Measurements from ENCODE around the gene FHL2.
A peak's percentile ranks its signal among the peaks of the same experiment; 100 is the strongest.

FHL2 gene

GRCh38 chr2:105398336-105399206, at the start of gene FHL2:
TSS of gene FHL2 (minus strand) at chr2:105399051. CDS start at chr2:105386516, 12,535 bp downstream.
- peak; percentile 79 for DNase-seq
- in situ Hi-C loops (cut with MboI; ENCODE audit: low pct_unique_long_range_greater_than_20kb, low sequenced_read_pairs) = no loop called here

- in situ Hi-C loops (cut with MboI; ENCODE audit: low pct_unique_long_range_greater_than_20kb, low sequenced_read_pairs) = no loop called here
- DNase-seq = no peak
These were observed 48.6 kb upstream of the FHL2 start for GRCh38 chr2:105447476-105447875.

DNA sequence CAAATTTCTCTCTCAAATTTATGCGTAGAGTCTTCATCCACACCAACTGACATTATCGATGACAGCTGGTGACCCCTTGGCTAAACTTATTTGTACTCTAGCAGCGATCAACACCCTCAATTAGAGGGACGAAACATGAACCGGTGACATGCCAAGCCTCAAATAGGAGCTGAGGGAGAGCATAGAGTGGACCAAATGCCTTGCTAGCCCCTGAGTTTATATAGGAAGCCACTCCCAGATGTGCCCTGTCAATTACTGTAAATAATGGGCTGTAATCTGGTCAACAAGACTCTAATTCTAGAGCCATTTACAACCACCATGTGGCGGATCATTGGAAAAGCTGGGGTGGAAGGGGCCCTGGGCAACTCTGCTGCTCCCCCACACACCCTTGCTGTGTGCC, 47.6 kb upstream of the FHL2 start:
- in situ Hi-C loops (cut with MboI; ENCODE audit: low pct_unique_long_range_greater_than_20kb, low sequenced_read_pairs) = no loop called here
- no peak for DNase-seq

GRCh38 chr2:105445976-105446375, 47.1 kb upstream of the FHL2 start:
- in situ Hi-C loops (cut with MboI; ENCODE audit: low pct_unique_long_range_greater_than_20kb, low sequenced_read_pairs) = no loop called here
- no peak for DNase-seq

DNA sequence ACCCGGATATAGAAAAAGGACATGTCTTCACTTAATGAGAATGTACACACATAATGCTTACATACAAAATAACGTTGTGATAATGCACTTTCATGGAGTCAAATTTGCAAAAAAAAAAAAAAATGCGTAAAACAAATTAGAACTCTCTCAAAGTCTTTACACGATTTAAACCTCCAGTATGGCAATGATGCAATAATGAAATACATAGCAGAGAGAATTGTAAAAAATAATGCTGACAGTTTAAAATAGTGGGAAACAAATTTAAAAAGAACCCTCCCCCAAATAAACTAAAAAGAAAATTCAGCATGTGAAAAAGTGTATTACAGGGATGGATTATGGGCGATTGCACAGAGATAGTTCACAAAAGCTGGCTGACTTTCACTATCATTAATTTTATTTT, 46.6 kb upstream of the FHL2 start:
- in situ Hi-C loops (cut with MboI; ENCODE audit: low pct_unique_long_range_greater_than_20kb, low sequenced_read_pairs) = no loop called here
- no peak for DNase-seq

- no peak for DNase-seq
- in situ Hi-C loops (cut with MboI; ENCODE audit: low pct_unique_long_range_greater_than_20kb, low sequenced_read_pairs) = no loop called here
These were observed 45.1 kb upstream of the FHL2 start for GRCh38 chr2:105443617-105444598.

DNA sequence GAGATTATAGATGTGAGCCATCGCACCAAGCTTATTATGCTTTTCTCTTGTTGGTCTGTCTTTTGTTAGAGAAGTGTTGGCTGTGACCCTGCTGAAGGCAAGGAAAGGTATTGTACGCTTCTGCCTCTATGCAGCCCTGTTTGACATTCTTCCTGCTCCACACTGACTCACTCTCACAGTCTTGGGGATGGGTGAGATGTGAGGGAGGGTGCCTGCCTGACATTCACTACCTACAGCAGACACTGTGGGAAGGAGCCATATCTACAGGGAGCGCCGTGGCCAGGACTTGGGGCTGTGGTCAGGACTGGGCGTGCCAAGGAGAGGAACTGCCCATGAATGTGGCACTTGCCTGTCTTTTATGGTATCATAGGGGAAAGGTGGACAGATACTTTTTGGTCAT, 43.9 kb upstream of the FHL2 start:
- in situ Hi-C loops (cut with MboI; ENCODE audit: low pct_unique_long_range_greater_than_20kb, low sequenced_read_pairs) = no loop called here
- no peak for DNase-seq

DNA sequence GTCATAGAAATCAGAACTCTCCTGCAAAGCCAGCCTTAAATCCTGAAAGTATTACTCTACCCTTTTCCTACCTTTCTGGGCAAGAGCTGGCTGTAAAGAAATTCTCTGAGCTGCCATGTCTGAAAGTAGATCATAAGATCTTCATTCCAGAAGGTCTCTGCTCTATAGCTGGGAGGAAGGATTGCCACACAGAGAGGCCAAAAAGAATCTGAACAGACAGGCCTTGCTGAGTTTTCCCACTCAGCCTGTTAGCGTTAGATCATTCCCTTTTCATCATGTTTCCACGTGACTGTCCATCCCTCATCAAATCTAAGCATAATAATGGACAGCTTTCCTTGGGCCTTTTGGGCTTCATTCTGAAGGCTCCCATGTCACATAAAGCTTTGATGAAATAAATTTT, 43.2 kb upstream of the FHL2 start:
- no peak for DNase-seq
- in situ Hi-C loops (cut with MboI; ENCODE audit: low pct_unique_long_range_greater_than_20kb, low sequenced_read_pairs) = no loop called here

DNA sequence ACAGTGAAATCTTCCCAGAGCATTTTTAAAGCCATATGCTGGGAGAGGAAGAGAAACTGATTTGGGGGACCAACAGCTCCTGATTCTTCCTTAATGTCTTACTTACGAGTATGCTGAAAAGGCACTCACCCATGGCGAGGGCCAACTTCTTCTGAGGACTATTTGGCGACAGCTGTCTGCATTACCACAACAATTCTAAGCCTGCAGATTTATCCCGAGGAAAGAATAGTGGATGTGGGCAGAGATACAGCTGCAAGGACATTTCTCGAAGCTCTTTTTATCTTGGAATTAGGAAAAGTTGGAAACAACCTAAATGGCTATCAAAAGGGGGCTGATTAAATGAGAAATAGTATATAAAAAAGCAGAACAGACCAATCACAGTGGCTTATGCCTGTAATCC, 40.3 kb upstream of the FHL2 start:
- in situ Hi-C loops (cut with MboI; ENCODE audit: low pct_unique_long_range_greater_than_20kb, low sequenced_read_pairs) = no loop called here
- no peak for DNase-seq

DNA sequence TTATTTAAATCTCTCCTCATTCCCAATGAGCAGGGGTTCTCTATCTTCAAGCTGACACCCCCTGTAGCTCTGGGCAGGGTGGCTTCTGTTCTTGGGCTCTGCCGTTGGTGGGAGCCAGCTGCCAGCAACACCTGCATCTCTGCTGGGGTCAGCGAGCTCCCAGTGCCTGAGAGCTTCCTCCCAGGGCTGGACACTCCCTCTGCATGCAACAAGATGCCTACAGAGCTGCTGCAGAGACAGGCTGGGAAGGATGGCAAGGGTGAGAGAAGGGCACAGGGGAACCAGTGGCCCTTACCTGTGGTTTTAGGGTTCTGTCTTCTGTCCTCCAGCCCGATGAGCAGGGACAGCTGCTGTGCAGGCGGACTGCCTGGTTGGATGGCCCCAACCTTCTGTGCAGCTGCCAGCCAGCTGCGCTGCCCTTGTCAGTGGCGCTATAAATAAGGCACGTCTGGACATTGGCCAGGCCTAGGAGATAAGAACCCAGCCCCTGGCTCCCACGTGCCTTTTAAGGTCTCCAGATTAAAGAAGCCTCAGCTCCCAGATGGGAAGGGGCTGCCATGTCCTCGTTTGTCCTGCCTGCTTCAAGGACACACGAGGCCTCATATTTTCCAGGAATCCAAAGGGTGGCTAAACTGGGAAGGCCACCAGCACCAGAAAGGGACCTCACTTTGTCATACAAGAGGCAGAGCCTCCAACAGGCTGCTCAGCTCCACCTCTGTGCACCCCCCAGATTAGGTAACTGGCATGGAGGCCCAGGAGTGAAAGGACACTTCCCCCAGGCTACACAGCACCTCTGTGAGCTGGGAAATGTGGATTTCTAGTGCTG, 39.5 kb upstream of the FHL2 start:
- in situ Hi-C loops (cut with MboI; ENCODE audit: low pct_unique_long_range_greater_than_20kb, low sequenced_read_pairs) = no loop called here
- DNase-seq = no peak

- DNase-seq = no peak
- in situ Hi-C loops (cut with MboI; ENCODE audit: low pct_unique_long_range_greater_than_20kb, low sequenced_read_pairs) = no loop called here
These were observed 38.9 kb upstream of the FHL2 start for GRCh38 chr2:105437708-105438103.

DNA sequence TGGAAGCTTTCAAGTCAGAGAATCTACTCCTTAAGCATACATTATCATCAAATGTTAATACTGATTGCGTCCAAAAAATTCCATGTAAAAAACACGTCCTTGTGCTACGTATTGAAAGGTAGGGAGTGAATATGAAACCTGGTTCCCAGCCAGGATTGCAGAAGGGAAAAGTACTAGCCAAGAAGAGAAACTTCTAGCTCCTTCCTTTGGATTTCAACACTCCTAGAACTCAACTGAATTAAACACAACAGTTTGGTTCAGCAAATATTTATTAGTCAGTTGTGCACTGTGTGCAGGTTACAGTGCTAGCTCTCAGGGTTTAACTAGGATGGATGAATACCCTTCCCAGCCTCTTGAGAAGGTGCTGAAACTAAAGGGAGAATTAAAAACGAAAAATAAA, 33.9 kb upstream of the FHL2 start:
- in situ Hi-C loops (cut with MboI; ENCODE audit: low pct_unique_long_range_greater_than_20kb, low sequenced_read_pairs) = no loop called here
- DNase-seq = no peak

DNA sequence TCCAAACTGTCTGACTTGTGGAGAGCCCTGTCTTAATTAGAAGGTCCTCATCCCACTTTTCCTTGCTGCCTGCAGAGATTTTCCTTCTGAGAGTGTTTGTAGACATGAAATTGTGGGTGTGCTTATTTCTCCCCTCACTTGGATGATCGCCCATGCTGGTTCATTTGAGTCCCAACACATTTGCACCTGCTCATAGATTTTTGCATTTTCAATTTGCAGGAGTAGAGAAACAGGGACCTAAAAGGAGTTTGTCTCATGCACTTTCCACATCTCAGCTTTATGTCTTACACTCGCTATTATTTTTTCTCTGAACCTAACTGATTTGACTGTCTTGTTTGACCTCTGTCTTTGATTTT, 33.2 kb upstream of the FHL2 start:
- DNase-seq = no peak
- in situ Hi-C loops (cut with MboI; ENCODE audit: low pct_unique_long_range_greater_than_20kb, low sequenced_read_pairs) = no loop called here

DNA sequence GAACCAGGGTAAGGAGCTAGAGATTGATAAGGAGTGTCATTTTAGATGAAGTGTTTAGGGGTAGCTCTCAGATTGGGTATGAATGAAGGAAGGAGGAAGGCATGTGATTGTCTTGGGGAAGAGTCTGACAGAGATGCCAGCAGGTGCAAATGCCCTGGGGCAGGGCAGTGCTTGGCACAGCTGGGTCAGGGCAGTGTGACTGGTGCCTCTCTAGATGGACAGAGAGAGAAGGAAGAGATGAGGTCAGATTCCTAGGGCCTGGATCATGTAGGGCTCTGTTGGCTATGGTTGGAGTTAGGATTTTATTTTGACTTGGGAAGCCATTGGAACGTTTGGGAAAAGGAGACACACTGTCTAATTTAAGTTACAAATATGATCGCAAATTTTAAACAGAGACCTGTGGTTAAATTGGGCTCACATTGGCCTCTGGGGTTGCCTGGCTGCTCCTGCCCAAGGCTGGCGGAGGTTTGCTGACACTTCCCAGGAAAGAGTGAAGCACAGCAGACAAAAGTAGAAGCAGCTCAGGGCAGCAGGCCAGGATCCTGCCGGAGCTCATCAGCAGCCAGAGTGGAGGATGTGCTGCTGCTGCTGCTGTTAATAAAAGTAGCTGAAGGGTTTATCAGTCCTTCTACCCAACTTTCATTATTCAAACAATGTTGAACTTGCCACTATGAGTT, 32.7 kb upstream of the FHL2 start:
- no peak for DNase-seq
- in situ Hi-C loops (cut with MboI; ENCODE audit: low pct_unique_long_range_greater_than_20kb, low sequenced_read_pairs) = no loop called here

- in situ Hi-C loops (cut with MboI; ENCODE audit: low pct_unique_long_range_greater_than_20kb, low sequenced_read_pairs) = no loop called here
- no peak for DNase-seq
These were observed 29.7 kb upstream of the FHL2 start for GRCh38 chr2:105428387-105429018.

- in situ Hi-C loops (cut with MboI; ENCODE audit: low pct_unique_long_range_greater_than_20kb, low sequenced_read_pairs) = no loop called here
These were observed 28.6 kb upstream of the FHL2 start for GRCh38 chr2:105427485-105427884.

GRCh38 chr2:105426626-105427292, 27.9 kb upstream of the FHL2 start:
- no peak for DNase-seq
- in situ Hi-C loops (cut with MboI; ENCODE audit: low pct_unique_long_range_greater_than_20kb, low sequenced_read_pairs) = no loop called here

More at GRCh38 chr2:105427485-105427884, 28.6 kb upstream of the FHL2 start:
- no peak for DNase-seq
